Natural killer cell (primary cell): ENCODE data around the gene DHDDS. TPM values are rescaled to one million over a fixed set of nuclear protein-coding genes. Genes with fewer than 3 reads are reported as not detected.

ENCODE experiments used
- ATAC-seq, 3 donors: fragments of 150-1000 bp in 2 of 3; fragments of 200-7000 bp in 1 of 3; cut with Tn5 transposase; 1 replicate in 1 of 3; 2 replicates in 2 of 3; pipeline ENCODE4 v1.10.0; 2021; ENCODE audit warnings: mild to moderate bottlenecking in 2 of 3, moderate library complexity in 2 of 3
- DNase-seq, 2 donors: peaks; one replicate each; pipeline versions ENCODE4 v3.0.0 to v3.0.0-alpha.2; 2013 to 2021; ENCODE audit warnings: mixed read lengths in 1 of 2
- H3K27ac ChIP-seq: one replicate; pipeline ENCODE4 v1.5.1; 2013; ENCODE audit warnings: mild to moderate bottlenecking, low read length
- H3K27me3 ChIP-seq: one replicate; pipeline ENCODE4 v1.6.1; 2013; ENCODE audit warnings: low read length; ENCODE audit not compliant: control insufficient read depth, insufficient read depth
- H3K36me3 ChIP-seq: one replicate; pipeline ENCODE4 v1.6.1; 2013; ENCODE audit warnings: low read length; ENCODE audit not compliant: control insufficient read depth, insufficient read depth
- H3K4me1 ChIP-seq: one replicate; pipeline ENCODE4 v1.6.1; 2013; ENCODE audit warnings: low read length; ENCODE audit not compliant: control insufficient read depth, insufficient read depth
- H3K4me3 ChIP-seq: one replicate; pipeline ENCODE4 v1.5.1; 2013; ENCODE audit warnings: low read length
- H3K9me3 ChIP-seq: one replicate; pipeline ENCODE4 v1.6.1; 2013; ENCODE audit warnings: low read length; ENCODE audit not compliant: control insufficient read depth, insufficient read depth
- H3K27ac Mint-ChIP-seq, 2 donors: one replicate each; pipeline ENCODE4 v1.8.0; 2022; ENCODE audit warnings: mild to moderate bottlenecking in 2 of 2, mixed read lengths in 2 of 2, moderate library complexity in 1 of 2
- H3K27me3 Mint-ChIP-seq, 2 donors: one replicate each; pipeline ENCODE4 v1.8.0; 2022; ENCODE audit warnings: low read depth in 2 of 2, mixed read lengths in 2 of 2
- H3K36me3 Mint-ChIP-seq: one replicate; pipeline ENCODE4 v1.8.0; 2022; ENCODE audit warnings: mixed read lengths
- H3K4me1 Mint-ChIP-seq, 2 donors: one replicate each; pipeline ENCODE4 v1.8.0; 2022; ENCODE audit warnings: mixed read lengths in 2 of 2
- H3K4me3 Mint-ChIP-seq: one replicate; pipeline ENCODE4 v1.8.0; 2022; ENCODE audit warnings: mild to moderate bottlenecking, moderate library complexity, mixed read lengths
- H3K9me3 Mint-ChIP-seq, 2 donors: one replicate each; pipeline ENCODE4 v1.8.0; 2022; ENCODE audit warnings: mixed read lengths in 2 of 2
- WGBS: methylation state at CpG from one replicate; pipeline ENCODE4 v1.1.7; 2013; ENCODE audit warnings: missing lambda C conversion rate; ENCODE audit not compliant: insufficient coverage; 5-methylcytosine and 5-hydroxymethylcytosine counted together
- intact Hi-C: fragments of 100-400 bp; cut with micrococcal nuclease; formaldehyde crosslinking; loops from one replicate; pipeline ENCODE4 v1.14.2; 2022
- total RNA-seq, 4 donors: library from RNA; stranded (reverse); fragments of 120-200 nt in 1 of 4; gene quantifications; one replicate each; pipeline versions ENCODE4 v1.2.3 to v1.2.4, GENCODE V29; 2013 to 2022
- TF ChIP-seq, protein P1 (sequence below): fragments of 200-600 bp; IDR thresholded peaks from one replicate; pipeline ENCODE4 v1.8.0; 2022; ENCODE audit warnings: antibody characterized with exemption

Gene DHDDS
- total RNA-seq, 3 donors from 2014 or later (not counting 1 experiment from before 2014, with no cell fraction given), result 39.6 to 48.6 (median 43.4) TPM

DNA sequence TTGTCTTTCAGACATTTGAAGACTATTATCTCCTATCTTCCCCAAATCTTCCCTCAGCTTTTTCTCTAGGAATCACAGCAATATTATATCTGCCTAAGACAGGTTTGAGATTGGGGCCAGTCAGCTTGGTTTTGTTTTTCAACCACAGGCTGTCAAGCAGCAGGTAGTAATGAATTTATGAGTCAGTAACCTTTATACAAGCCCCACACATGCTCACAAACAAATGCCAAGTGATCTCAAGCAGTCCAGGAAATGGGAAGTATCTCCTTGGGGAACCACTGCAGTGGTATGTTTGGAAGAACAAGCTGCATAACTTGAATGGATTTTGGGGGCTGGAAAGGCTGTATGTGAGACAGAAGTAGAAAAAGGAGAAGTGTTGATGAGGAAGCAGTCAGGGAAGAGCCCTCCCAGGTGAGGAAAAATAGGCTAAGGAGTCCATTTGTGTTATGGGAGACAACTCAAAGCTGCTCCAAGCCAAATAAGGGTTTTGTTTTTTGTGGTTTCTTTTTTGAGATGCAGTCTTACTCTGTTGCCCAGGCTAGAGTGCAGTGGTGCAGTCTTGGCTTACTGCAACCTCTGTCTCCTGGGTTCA, 2.1 kb downstream of the DHDDS start:
- Histone ChIP-seq H3K36me3 (peaks cover 24% of the 10 kb centered on the region), H3K27ac (no peak overlapping the region), H3K4me3 (no peak overlapping the region), H3K27me3 (no peaks in the 10 kb centered on the region), H3K9me3 (no peaks in the 10 kb centered on the region), H3K4me1 (peaks cover 21% of the 10 kb centered on the region)
- peaks cover 13 to 22% of the 10 kb centered on the region in 2 donors for H3K4me1 Mint-ChIP-seq
- H3K9me3 Mint-ChIP-seq, result no peaks in the 10 kb centered on the region
- H3K4me3 Mint-ChIP-seq, result no peak overlapping the region
- DNase-seq (no peak), ATAC-seq (no peak)
- peaks cover 4% of the 10 kb centered on the region for H3K36me3 Mint-ChIP-seq
- intact Hi-C loops, result loop anchor here (5.0 kb wide), 1 partner anchor 38 kb away; the partner anchor contains the start of gene HMGN2
- no peak overlapping the region for H3K27ac Mint-ChIP-seq
- no peaks in the 10 kb centered on the region for H3K27me3 Mint-ChIP-seq
- TF ChIP-seq, protein P1, sequence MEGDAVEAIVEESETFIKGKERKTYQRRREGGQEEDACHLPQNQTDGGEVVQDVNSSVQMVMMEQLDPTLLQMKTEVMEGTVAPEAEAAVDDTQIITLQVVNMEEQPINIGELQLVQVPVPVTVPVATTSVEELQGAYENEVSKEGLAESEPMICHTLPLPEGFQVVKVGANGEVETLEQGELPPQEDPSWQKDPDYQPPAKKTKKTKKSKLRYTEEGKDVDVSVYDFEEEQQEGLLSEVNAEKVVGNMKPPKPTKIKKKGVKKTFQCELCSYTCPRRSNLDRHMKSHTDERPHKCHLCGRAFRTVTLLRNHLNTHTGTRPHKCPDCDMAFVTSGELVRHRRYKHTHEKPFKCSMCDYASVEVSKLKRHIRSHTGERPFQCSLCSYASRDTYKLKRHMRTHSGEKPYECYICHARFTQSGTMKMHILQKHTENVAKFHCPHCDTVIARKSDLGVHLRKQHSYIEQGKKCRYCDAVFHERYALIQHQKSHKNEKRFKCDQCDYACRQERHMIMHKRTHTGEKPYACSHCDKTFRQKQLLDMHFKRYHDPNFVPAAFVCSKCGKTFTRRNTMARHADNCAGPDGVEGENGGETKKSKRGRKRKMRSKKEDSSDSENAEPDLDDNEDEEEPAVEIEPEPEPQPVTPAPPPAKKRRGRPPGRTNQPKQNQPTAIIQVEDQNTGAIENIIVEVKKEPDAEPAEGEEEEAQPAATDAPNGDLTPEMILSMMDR, result no peak

DNA sequence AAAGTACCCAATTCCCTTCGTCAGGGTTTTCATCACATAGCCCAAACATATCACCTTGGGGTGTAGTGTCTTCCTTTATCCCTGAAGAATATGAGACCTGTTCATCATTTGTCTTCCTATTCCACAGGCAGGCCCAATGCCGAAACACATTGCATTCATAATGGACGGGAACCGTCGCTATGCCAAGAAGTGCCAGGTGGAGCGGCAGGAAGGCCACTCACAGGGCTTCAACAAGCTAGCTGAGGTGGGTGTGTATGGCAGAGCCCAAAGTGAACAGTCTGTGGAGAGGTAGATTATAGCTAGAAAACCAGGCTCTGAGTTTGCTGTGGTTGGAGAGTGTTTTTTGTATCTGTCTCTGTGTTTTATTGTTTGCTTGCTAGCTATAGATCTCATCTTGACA, 5.9 kb downstream of the DHDDS start:
- Mint-ChIP-seq H3K9me3 (no peaks in the 10 kb centered on the region), H3K4me1 (peaks cover 7 to 8% of the 10 kb centered on the region in 2 donors), H3K36me3 (peaks cover 18% of the 10 kb centered on the region), H3K4me3 (no peak overlapping the region), H3K27me3 (no peaks in the 10 kb centered on the region), H3K27ac (no peak overlapping the region)
- WGBS, result over 99% methylated on average over 6 of the region's 6 CpGs
- intact Hi-C loops, result no loop called here
- ATAC-seq (no peak), DNase-seq (no peak)
- no peaks in the 10 kb centered on the region for H3K27me3 ChIP-seq
- H3K4me1 ChIP-seq, result peaks cover 4% of the 10 kb centered on the region
- H3K27ac ChIP-seq, result no peak overlapping the region
- H3K4me3 ChIP-seq, result no peak overlapping the region
- H3K9me3 ChIP-seq, result no peaks in the 10 kb centered on the region
- TF ChIP-seq, protein P1, result no peak
- H3K36me3 ChIP-seq, result peaks cover 56% of the 10 kb centered on the region

DNA sequence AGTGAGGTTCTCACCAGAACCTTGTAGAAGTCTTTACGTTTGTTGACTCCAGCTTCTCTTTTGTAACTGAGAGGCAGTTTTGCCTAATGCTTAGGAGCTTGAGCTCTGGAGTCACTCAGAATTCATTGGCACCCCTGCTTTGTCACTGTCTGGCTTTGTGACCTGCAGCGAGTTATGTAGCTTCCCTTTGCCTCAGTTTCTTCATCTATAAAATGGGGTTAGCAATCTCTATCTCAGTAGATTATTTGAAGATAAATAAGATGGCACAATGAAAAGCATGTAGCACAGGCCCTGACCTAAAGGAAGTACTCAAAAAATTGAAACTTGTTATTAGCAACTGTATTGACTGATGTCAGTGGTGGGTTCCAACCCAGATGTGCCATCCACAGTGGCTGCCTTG, 8.1 kb downstream of the DHDDS start:
- H3K4me3 ChIP-seq, result no peak overlapping the region
- no peaks in the 10 kb centered on the region for H3K9me3 Mint-ChIP-seq
- no peak overlapping the region for H3K27ac Mint-ChIP-seq

More for the DNA sequence above, 8.1 kb downstream of the DHDDS start:
- H3K36me3 Mint-ChIP-seq, result peaks cover 30% of the 10 kb centered on the region
- no peaks in the 10 kb centered on the region for H3K27me3 ChIP-seq
- no peaks in the 10 kb centered on the region for H3K27me3 Mint-ChIP-seq
- whole genome bisulfite sequencing, result 98% methylated on average over 2 of the region's 2 CpGs
- H3K4me3 Mint-ChIP-seq, result no peak overlapping the region
- no peaks in the 10 kb centered on the region for H3K4me1 ChIP-seq
- H3K27ac ChIP-seq, result no peak overlapping the region
- DNase-seq (no peak), ATAC-seq (no peak)
- peaks cover 0 to 5% of the 10 kb centered on the region in 2 donors for H3K4me1 Mint-ChIP-seq
- TF ChIP-seq, protein P1, result no peak
- H3K9me3 ChIP-seq, result no peaks in the 10 kb centered on the region
- peaks cover 69% of the 10 kb centered on the region for H3K36me3 ChIP-seq
- intact Hi-C loops, result no loop called here
